A673 (cell line): ENCODE data around the gene NFATC3. TPM values are rescaled to one million over a fixed set of nuclear protein-coding genes. Genes with fewer than 3 reads are reported as not detected.

ENCODE experiments used
- BruUV-seq: library from RNA; stranded (reverse); fragments of 400-500 nt; replicated peaks from 2 replicates; lab custom pipeline; 2021; lab: Mats Ljungman, UMichigan
- CTCF ChIA-PET: fragments of 300-600 bp; sonication (Branson Sonifier 250); formaldehyde crosslinking; loops from one replicate; lab custom pipeline; 2022; ENCODE audit warnings: antibody characterized with exemption; lab: Charles Lee
- POLR2A ChIA-PET: fragments of 300-600 bp; sonication (Branson Sonifier 250); formaldehyde crosslinking; loops from one replicate; lab custom pipeline; 2022; ENCODE audit warnings: antibody characterized with exemption; ENCODE audit not compliant: low non-redundant PET; lab: Charles Lee
- DNase-seq: peaks from one replicate; pipeline ENCODE4 v3.0.0-alpha.2; 2015; ENCODE audit warnings: low spot score
- H3K27ac ChIP-seq: fragments of 200-600 bp; sonication (generic); 2 replicates; pipeline ENCODE4 v1.5.1; 2016; ENCODE audit warnings: mixed run types, low read depth, mild to moderate bottlenecking, mixed read lengths, antibody characterized with exemption, low read length; ENCODE audit not compliant: poor library complexity, severe bottlenecking
- H3K27me3 ChIP-seq: fragments of 200-600 bp; sonication (generic); replicated peaks from 2 replicates; pipeline ENCODE4 v1.6.1; 2017; ENCODE audit warnings: mixed run types, low read depth, mild to moderate bottlenecking, mixed read lengths, antibody characterized with exemption, low read length; ENCODE audit not compliant: insufficient read depth, poor library complexity
- H3K36me3 ChIP-seq: fragments of 200-600 bp; sonication (generic); 2 replicates; pipeline ENCODE4 v1.6.1; 2016; ENCODE audit warnings: mixed run types, mild to moderate bottlenecking, mixed read lengths, antibody characterized with exemption, low read length; ENCODE audit not compliant: insufficient read depth, poor library complexity, severe bottlenecking
- H3K4me1 ChIP-seq: fragments of 200-600 bp; sonication (generic); 2 replicates; pipeline ENCODE4 v1.6.1; 2017; ENCODE audit warnings: mixed run types, mild to moderate bottlenecking, mixed read lengths, antibody characterized with exemption, low read length; ENCODE audit not compliant: insufficient read depth, poor library complexity, severe bottlenecking
- H3K4me3 ChIP-seq: fragments of 200-600 bp; sonication (generic); 2 replicates; pipeline ENCODE4 v1.5.1; 2016; ENCODE audit warnings: low read depth, mixed run types, mild to moderate bottlenecking, mixed read lengths, low read length; ENCODE audit not compliant: poor library complexity, severe bottlenecking
- H3K9me3 ChIP-seq: fragments of 200-600 bp; sonication (generic); 2 replicates; pipeline ENCODE4 v1.6.1; 2016; ENCODE audit warnings: mixed run types, low read depth, mild to moderate bottlenecking, mixed read lengths, antibody characterized with exemption, low read length; ENCODE audit not compliant: poor library complexity, severe bottlenecking
- EZH2 ChIP-seq: fragments of 200-600 bp; sonication (generic); IDR thresholded peaks from 2 replicates; pipeline ENCODE4 v1.6.1; 2017; ENCODE audit warnings: borderline replicate concordance, low read depth, mild to moderate bottlenecking, mixed read lengths, antibody characterized with exemption, low read length; ENCODE audit not compliant: poor library complexity, severe bottlenecking
- intact Hi-C: fragments of 100-400 bp; cut with micrococcal nuclease; formaldehyde crosslinking; loops from one replicate; pipeline ENCODE4 v1.10.0; 2022; ENCODE audit not compliant: unreplicated experiment
- total RNA-seq: library from RNA; stranded (reverse); gene quantifications from 2 replicates; pipeline ENCODE4 v1.2.3, GENCODE V29; 2021
- TF ChIP-seq, protein P1 (sequence below): fragments of 300-800, 200-600 bp; sonication (generic); conservative IDR thresholded peaks from 2 replicates; pipeline ENCODE4 v1.5.1; 2017; ENCODE audit warnings: low read depth, mild to moderate bottlenecking, antibody characterized with exemption, low read length, moderate library complexity, mixed read lengths

The NFATC3 gene
- total RNA-seq, 1 experiment from 2014 or later = 56.0 TPM

- intact Hi-C loops = no loop called here
- POLR2A ChIA-PET = no interaction called here
- BruUV-seq = no TSS peak
- H3K27me3 ChIP-seq = no peaks in the 10 kb centered on the region
- no peaks in the 10 kb centered on the region for H3K4me1 ChIP-seq
- CTCF ChIA-PET = interaction anchor here (0.6 kb wide), 1 partner anchor 27 kb away, joined by 5 read pairs; no protein-coding TSS in a partner anchor
- no peak for DNase-seq
- no peak for TF ChIP-seq EZH2
- TF ChIP-seq, protein P1, sequence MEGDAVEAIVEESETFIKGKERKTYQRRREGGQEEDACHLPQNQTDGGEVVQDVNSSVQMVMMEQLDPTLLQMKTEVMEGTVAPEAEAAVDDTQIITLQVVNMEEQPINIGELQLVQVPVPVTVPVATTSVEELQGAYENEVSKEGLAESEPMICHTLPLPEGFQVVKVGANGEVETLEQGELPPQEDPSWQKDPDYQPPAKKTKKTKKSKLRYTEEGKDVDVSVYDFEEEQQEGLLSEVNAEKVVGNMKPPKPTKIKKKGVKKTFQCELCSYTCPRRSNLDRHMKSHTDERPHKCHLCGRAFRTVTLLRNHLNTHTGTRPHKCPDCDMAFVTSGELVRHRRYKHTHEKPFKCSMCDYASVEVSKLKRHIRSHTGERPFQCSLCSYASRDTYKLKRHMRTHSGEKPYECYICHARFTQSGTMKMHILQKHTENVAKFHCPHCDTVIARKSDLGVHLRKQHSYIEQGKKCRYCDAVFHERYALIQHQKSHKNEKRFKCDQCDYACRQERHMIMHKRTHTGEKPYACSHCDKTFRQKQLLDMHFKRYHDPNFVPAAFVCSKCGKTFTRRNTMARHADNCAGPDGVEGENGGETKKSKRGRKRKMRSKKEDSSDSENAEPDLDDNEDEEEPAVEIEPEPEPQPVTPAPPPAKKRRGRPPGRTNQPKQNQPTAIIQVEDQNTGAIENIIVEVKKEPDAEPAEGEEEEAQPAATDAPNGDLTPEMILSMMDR = no peak
- no peaks in the 10 kb centered on the region for H3K9me3 ChIP-seq
- peaks cover 18% of the 10 kb centered on the region for H3K36me3 ChIP-seq
- no peak overlapping the region for H3K4me3 ChIP-seq
- no peak overlapping the region for H3K27ac ChIP-seq
These were observed 94.7 kb downstream of the NFATC3 start for GRCh38 chr16:68179855-68180254.

GRCh38 chr16:68183046-68183445 is 97.9 kb downstream of the NFATC3 start:
- ChIA-PET POLR2A (no interaction called here), CTCF (no interaction called here)
- no peak overlapping the region for H3K27ac ChIP-seq
- no peaks in the 10 kb centered on the region for H3K9me3 ChIP-seq
- H3K36me3 ChIP-seq = peaks cover 12% of the 10 kb centered on the region
- no peaks in the 10 kb centered on the region for H3K27me3 ChIP-seq
- TF ChIP-seq, protein P1 = no peak
- TF ChIP-seq EZH2 = no peak
- no TSS peak for BruUV-seq
- no peak for DNase-seq
- no peak overlapping the region for H3K4me3 ChIP-seq
- intact Hi-C loops = no loop called here
- H3K4me1 ChIP-seq = no peaks in the 10 kb centered on the region

DNA sequence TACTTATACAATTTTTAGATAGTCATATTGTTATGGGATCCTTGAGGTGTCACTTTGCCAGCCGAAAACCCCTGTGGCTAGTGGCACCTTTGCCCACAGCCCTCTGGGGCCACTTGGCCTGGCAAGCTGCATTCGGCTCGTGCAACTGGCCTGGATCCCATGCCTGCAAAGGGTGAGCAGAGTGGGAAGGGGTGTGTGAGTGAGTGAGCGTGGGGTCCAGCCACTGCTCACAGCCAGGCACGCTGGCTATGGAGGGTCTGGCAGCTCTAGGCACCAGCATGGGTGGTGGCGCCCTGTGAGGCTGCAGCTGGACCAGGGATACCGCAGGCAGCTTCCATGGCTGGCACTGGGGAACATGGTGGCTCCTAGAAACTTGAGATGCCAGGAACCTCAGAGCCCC is 101.7 kb downstream of the NFATC3 start:
- DNase-seq = no peak
- BruUV-seq = no TSS peak
- intact Hi-C loops = no loop called here

More for the DNA sequence above, 101.7 kb downstream of the NFATC3 start:
- Histone ChIP-seq H3K4me3 (no peak overlapping the region), H3K4me1 (no peaks in the 10 kb centered on the region), H3K36me3 (peaks cover 29% of the 10 kb centered on the region), H3K27ac (no peak overlapping the region), H3K9me3 (no peaks in the 10 kb centered on the region), H3K27me3 (no peaks in the 10 kb centered on the region)
- TF ChIP-seq, protein P1 = no peak
- no peak for TF ChIP-seq EZH2
- CTCF ChIA-PET = no interaction called here
- POLR2A ChIA-PET = no interaction called here
